Non-pigmented ciliary epithelial cell (primary cell): ENCODE measurements around the gene CALM3.
"Not testable (repeated sequence)": the region's sequence is repeated elsewhere in the genome, so short reads cannot be mapped to it uniquely, and the experiment has no call there.

Experiments
- DNase-seq: peaks from one replicate; pipeline ENCODE4 v3.0.0-alpha.2; 2010; ENCODE audit warnings: low read depth

Gene CALM3

DNA sequence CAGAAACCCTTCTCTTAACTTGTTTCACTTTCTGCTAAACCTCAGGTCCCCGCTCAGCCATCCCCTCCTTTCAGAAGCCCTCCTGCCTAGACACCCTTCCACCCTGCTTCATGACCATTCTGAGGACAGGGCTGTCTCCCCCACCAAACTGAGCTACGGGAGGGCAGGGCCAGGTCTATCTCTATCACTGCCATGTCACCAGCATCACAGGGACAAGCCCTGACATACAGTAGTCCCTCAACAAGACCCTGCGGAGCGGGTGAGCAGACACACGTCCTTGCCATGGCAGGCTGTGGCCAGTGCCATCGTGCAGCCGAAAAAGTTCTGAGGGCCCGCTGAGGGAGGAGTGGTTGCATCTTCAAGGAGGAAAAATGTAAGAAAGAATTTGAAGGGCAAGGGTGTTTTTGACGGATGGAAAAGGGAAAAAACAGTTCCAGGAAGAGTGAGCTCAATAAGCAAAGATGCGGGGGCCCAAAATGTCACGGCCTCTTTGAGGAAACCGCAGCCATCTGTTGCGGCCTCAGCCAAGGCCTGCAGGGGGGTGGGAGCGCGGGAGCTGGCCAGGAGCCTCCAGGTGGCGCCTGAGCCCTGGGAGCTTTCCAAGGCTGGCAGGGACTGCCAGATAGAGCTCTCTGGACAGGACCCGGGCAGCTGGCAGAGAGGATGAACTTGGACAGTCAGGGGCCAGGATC is 15.6 kb downstream of the CALM3 start:
- DNase-seq = no peak

DNA sequence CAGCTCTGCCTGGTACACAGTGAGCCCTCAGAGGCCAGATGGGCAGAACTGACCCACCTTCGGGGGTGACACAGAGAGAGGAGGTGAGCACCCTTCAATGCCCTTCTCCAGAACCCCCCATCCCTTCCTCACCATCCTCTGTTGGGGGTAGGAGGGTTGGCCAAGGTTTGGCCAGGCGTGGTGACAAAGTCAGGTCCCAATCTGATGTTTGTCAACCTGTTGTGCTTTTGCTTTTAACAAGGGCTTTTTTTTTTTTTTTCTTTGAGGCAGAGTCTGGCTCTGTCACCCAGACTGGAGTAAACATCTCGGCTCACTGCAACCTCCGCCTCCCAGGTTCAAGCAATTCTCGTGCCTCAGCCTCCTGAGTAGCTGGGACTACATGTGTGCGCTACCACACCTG is 16.5 kb downstream of the CALM3 start:
- no peak for DNase-seq

DNA sequence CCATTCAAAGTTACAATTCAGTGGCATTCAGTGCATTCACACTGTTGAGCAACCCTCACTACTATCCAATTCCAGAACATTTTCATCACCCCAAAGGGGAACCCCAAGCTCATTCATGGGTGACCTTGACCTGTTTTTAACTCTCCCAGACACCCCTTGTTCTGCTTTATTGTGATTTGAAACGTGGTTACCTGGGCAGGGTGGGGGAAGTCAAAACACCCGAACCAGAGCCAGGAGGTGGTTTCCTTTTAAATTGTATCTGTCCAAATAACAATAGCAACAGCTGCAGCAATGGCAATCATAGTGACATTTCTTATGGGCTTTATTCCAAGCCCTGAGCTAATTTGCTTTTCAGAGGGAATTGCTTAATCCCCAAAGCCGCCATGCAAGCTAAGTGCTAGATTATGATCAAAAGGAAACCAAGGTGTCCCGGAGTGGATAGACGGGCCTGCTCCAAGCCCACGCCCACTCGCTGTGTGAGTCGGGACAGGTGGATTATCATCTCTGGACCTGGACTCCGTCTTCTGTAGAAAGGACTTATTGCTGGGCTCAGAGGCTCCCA is 17.6 kb downstream of the CALM3 start:
- DNase-seq = no peak

DNA sequence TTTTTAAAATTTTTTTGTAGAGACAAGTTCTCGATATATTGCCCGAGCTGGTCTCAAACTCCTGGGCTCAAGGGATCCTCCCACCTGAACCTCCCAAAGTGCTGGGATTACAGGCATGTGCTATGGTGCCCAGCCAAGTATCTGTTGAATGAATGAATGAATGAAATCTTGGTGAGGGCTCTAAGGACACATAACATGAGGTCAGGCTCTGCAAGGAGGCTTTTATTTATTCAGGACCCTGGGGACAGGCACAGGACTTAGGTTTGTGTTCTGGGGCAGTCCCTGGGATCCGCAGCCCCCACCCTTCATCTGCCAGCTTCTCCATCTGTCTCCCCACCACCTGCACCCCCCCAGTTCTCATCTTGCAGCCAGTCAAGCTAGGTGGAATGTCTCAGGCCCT is 19.1 kb downstream of the CALM3 start:
- no peak for DNase-seq

DNA sequence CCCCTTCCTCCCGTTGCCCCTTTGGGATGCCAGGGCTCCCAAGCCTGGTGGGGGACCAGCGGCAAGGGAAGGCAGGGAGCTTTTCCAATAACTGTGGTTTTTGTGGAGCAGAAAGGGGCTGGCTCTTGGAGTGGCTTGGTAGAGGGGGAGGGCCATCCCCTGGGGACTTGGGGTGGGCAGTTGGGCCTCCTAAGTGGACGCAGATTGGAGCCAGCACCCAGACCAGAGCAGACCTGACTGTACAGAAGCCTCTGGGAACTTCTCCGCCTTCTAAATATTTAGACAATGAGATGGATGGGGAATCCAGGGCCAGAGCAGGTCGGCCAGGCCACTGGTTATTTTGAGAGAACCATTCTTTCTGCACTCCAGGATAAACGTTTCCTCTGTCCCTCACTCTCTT is 19.6 kb downstream of the CALM3 start:
- DNase-seq = no peak

DNA sequence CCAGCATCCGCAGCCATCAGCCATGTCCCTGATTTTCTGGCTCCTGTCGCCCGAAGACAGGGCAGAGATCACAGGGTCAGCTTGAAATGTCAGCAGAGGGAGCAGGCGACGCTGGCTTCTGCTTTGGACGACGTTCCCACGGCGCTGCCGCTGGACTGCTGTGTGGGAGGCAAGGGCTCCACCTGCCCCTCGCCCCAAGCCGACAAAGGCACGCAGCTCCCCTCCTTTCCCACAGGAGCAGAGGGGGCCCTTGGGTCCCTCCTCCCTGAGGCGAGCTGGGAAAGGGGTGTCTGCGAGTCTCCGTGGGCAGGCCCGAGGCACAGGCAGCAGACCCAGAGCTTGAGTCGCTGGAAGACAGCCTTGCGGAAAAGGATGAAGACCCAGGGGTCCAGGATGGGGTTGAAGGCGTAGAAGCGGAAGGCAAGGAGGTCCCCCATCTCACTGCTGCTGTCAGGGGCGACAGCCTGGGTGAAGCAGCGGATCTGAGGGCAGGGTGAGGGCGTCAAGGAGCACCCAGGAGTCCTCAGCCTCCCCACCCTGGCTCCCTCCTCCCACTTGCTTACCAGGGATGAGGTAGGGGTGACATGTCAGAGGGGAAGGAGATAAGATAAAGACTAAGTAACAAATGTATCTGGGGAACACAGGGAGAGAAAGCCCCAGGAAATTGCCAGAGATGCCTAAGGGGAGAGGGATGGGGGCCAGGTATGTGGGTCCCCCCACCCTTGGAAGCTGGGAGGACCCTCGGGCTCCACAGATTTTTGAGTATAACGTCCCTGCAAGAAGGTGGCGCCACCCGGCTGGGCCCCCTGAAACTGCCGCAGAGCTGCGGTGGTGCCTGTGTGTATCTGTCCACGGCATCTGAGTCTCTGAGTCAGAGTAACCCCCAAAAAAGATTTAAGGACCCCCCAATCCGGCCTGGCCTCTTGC is 20.3 kb downstream of the CALM3 start:
- no peak for DNase-seq

DNA sequence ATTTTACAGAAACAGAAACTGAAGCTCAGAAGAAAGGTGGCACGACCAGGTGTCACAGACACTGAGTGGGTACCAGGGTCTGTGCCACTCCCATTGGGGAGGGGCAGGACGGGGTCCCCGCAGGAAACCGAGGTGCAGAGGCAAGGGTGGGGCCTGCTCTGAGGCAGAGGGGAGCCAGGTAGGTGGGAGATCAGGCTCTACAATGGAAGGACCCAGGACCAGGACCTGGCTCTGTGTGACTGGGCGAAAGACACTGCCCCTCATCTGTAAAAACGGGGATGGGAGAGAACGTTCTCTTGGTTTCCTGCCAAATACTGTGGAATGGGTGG is 21.0 kb downstream of the CALM3 start:
- DNase-seq = no peak

DNA sequence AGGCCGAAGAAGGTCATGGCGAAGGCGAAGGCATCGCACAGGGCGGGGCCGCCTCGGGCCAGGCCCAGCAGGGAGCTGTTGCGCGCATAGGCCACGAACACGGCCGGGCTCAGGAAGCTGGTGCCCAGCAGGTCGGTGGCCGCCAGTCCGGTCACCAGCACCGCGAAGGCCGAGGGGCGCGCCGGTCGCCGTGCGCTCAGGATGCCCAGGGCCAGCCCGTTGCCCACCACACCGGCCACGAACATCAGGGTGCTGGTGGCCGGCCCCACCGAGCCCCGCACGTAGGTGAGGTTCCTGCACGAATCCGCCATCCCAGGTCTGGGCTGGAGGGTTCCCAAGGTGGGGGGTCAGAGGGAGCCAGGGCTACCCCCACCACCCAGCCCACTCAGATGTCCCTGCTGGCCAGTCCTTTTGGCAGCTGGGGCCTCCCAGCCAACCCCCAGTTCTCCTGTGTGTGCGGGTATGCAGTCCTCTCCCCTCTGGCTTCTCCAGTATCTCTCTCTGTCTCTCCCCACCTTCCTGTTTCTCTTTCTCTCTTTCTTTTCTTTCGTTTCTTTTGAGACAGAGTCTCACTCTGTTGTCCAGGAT is 22.9 kb downstream of the CALM3 start:
- DNase-seq = no peak

DNA sequence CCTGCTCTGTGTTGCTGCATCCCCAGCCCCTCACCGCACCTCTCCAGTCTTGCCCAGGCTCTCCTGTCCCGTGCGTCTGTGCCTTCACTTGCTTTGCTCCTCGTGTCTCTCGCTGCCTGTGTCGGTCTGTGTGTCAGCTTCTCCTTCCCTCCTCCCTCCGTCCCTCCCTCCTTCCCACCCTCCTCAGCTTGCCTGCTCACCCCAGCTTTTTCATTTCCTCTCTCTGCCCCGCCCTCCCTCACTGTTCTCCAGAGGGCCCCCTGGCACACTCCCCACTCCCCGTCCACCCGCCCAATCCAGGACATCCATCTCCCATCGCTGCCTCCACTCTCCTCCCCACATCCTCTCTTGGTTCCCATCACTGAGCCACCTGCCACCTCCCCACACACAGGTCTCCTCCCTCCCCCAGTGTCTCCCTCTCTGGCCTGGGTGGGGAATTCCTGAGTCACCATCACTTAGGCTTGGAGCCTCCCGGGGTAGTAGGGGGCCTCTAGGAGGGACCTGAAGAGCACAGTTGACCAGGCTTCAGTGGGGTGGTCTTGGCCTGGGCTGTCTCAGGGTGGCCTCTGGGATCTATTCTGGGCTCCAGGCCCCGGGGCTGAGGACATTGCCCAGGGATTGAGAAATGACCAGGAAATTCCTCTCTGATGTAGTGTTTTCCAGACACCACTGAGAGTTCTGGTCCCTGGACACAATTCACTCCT is 24.0 kb downstream of the CALM3 start, which contains the start of gene PTGIR:
PTGIR (minus strand) TSS at position 132 of the 704 bp plus-strand sequence. CDS start 864 bp downstream, outside the sequence.
- no peak for DNase-seq

DNA sequence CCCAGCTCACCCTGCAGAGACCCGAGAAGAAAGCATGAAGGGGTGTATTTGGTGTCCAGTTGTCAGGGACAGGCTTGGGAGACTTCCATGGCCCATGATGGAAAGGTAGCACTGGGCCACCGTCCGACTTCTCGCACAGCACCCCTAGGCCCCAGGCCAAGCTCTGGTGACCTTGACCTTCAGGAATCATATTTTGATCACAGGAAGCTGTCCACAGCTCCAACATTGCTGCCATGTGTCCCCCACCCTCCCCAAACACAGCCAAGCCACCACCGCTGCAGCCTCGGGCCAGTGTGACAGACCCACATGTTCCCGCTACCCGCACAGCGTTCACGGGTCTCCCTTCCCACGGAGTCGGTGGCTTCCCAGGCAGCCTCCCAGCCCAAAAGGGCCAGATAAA is 24.6 kb downstream of the CALM3 start:
- no peak for DNase-seq

DNA sequence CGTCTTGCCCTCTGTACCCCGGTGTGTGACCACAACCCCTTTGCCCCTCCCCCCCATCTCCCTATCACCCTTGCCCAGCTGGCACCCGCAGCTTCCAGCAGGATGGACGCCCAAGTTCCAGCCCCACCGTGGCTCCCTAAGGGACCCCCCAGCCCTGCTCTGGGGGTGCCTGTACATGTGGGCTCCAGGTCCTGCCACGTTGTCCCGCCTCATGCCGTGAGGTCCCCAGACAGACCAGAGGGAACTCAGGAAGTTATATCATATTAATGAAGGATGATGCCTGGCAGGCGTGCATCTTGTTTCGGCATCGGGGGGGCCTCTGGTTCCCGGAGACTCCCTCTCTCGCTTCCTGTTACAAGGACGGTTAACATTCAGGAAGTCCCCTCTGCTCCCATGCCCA is 25.3 kb downstream of the CALM3 start:
- DNase-seq = no peak

DNA sequence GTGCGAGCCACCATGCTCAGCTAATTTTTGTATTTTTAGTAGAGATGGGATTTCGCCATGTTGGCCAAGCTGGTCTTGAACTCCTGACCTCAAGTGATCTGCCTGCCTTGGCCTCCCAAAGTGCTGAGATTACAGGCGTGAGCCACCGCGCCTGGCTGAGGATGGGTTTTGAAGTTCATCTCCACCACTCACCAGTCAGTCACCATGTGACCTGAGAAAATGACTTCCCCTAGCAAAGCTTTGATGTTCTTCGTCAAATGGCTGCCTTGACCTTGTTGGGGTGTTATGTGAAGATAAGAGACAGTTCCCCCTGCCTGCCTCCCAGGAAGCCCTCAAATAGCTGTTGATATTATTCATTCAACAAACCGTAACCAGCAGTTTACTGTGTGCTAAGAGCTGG is 27.8 kb downstream of the CALM3 start:
- not testable (repeated sequence) for DNase-seq

DNA sequence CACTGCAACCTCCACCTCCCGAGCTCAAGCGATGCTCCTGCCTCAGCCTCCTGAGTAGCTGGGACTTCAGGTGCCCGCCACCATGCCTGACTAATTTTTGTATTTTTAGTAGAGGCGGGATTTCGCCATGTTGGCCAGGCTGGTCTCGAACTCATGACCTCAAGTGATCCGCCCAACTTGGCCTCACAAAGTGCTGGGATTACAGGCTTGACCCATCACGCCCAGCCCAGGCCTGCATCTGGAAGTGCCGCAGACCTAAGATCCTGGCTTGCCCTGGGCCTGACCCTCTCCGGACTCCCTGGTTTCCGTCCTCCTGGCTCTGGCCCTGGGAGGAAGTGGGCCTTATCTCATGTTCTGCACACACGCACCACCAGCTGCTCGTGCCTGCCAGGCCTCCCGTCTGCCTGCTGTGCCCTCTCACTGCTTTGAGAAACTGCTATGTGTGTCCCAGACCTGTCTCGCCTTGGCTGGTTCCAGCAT is 28.5 kb downstream of the CALM3 start:
- DNase-seq = no peak

DNA sequence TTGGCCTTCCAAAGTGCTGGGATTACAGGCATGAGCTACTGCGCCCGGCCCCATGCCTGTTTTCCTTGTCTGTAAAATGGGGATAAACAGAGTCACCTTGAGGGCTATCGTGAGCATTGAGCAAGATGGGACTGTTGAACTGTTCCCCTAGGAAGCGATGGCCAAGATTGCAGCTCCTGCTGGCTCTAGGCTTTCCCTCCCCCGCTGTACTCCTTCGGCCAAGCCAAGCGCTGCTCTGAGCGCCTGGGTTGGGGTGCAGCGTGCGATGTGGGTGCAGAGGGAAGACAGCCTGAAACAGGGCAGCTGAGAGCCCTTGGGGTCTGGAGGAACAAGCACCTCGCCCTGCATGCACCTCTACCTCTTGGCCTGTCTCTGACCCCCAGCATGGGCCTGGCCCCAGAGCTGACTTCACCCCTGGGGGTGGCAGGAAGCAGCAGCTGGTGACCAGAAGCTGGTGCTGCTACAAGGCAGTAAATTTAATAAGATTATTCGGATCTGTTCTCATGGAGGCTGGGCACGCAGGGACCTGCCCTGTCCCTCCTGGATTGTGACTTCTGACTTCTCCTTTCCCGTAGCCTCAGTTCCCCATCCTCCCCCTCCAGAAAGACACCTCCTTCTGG is 29.6 kb downstream of the CALM3 start:
- no peak for DNase-seq

DNA sequence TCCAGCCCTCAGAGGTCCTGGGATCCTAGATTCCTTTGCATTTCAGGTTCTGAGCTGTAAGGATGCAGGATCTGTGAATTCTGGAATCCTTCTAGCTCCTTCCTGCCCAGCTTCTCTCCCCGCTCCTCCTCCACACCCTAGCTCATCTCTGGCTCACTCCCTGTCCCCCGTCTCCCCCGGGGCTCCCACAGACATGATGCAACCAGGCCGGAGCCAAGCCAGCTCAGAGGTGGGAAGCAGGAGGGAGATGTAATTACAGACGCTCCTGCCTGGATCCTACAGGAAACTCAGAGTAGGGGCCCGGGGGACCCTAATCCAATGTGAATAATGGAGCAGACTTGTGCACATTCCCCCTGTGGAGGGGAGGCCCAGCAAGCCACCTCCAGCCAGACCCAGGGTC is 30.4 kb downstream of the CALM3 start:
- DNase-seq = no peak

DNA sequence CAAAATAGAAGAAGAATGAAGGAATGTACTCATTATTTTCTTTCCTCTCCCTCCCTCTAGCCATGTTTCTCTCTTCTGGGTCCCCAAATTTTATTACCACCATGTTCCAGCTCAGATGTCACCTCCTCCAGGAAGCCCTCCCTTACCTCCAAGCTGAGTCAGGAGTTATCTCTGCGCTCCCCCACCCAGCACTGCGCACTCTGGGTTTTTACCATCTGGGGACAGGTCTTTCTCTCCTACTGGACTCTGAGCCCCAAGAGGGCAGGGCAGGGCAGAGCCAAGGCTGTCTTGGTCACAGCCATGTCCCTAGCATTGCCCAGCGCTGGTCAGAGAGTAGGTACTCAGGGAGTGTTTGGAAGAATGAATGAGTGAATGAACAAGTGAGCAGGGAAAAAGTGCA is 32.0 kb downstream of the CALM3 start:
- no peak for DNase-seq

DNA sequence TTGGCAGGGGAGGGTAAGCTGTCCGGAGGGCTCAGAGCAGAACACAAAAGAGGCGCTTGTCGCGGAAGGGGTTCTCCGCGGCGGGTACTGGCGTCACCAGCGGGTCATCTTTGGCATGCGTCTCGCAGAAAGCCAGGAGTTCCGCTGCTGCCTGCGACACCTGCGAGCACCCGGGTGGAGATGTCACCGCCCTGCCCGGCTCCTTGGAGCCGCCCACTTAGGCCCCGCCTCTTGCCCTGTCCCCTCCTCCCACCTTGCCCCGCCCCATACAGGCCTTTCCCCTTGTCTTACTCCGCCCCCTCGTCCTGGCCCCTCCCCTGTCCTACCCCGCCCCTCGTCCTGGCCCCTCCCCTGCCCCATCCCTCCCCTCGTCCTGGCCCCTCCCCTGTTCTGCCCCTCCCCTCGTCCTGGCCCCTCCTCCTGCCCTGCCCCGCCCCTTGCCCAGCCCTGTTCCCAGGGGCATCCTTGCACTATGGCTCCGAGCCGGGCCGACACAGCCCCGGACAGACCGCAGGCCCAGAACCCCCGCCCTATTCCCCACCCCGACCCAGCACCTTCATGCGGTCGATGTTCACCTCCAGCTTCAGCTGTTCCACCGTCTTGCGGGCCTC is 33.0 kb downstream of the CALM3 start:
- peak; percentile 60 for DNase-seq

DNA sequence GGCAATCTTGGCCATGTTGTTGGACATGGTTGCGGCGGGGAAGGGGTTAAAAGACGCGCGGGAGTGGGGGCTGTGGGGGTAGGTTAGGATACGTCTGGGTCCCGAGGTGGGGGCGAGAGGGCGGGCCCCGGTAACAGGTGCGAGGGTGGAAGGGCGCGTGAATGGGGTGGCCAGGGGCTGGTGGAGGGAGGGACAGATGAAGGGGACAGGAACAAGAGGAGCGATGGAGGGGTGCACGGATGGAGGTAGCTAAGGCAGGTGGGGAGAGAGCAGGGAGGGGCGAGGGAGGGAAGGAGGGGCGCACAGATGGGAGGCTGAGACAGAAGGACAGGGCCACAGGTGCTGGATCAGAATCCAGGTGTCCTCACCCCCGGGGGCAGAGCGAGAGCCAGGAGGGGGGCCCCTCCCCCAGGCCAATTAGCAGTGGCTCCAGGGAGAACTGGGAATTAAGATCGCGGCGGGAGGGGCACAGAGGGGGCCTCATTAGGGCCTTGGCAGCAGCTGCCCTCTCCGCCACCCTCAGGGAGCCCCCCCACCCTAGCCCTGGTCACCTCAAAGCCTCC is 33.6 kb downstream of the CALM3 start:
- DNase-seq = no peak

DNA sequence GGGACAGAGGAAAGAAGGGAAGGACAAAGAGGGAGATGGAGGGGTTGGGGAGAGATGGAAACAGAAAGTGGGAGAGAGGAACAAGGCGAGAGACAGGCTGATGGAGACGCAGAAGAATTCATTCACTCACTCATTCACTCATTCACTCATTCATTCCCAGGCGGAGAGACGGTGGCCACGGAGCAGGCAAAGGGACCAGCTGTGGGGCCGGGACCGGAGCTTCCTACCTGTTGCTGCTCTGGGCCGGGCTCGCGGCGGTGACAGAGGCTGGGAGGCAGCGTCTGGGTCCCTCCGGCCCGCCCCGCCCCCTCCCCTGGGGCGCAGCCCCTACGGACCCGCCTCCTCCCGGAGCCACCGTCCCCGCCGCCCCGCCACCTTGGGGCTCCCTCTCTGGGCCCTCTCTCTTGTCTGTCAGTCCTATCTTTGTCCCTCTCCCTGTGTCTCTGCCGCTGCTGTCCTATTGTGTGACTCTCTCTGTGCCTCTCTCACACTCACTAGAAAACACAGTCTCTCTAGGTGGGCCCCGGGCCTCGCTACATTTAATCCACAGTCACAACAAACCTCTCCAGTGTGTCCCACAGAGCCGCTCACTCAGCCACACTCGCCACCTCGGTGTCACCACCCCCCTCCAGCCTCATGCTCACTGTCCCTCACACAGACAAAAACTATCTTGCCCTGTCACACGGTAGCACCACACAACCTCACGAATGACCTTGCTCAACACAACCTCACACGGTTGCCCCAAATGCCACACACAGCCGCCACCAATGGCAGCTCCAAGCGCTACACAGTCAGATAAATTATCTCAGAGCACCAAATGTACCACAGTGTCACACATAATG is 35.0 kb downstream of the CALM3 start, which contains the start of gene GNG8:
GNG8 (minus strand) TSS at position 283 of the 842 bp plus-strand sequence. CDS start 1,520 bp downstream, outside the sequence.
- DNase-seq = no peak

DNA sequence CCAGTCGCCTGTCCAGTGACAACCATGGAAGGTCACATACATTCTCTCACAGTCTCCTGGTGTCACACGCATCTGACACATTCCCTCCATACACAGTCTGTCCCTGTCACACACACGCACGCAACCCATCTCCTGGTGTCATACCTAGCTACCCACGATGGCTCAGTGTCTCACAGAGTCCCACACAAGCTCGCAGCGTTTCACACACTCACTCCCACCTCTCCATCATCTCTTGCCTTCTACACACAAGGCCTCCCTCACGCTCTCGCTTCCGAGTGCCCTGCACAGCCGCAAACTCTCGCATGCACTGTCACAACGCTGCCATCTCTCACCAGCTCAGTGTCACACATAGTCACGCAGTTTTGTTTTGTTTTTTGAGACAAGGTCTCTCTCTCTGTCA is 36.1 kb downstream of the CALM3 start:
- DNase-seq = no peak
